HepG2 (cell line): ENCODE measurements around the gene LAMP1.

Experiments
- CHD4 ChIP-seq: fragments of 200-600 bp; sonication (generic); IDR thresholded peaks from 2 replicates; pipeline ENCODE4 v1.7.0; 2017; ENCODE audit warnings: mild to moderate bottlenecking, low read length, borderline replicate concordance
- FOSL1 ChIP-seq: sonication (generic); formaldehyde crosslinking; IDR thresholded peaks from 2 replicates; pipeline ENCODE4 v1.9.0; 2021; ENCODE audit warnings: missing genetic modification reagents, borderline replicate concordance
- KAT8 ChIP-seq: IDR thresholded peaks from 2 replicates; pipeline ENCODE4 v1.6.1; 2016; ENCODE audit warnings: missing genetic modification reagents, missing compliant biosample characterization
- KDM1A ChIP-seq: IDR thresholded peaks from 2 replicates; pipeline ENCODE4 v1.6.1; 2016; ENCODE audit warnings: missing compliant biosample characterization
- MAZ ChIP-seq, 2 experiments: sonication (generic) in 1 of 2; formaldehyde crosslinking in 1 of 2; IDR thresholded peaks; 2 replicates each; pipeline versions ENCODE4 v1.5.0 to v1.6.1; 2012 to 2020; ENCODE audit warnings: low read depth in 2 of 2, mild to moderate bottlenecking in 2 of 2, borderline replicate concordance in 1 of 2, improper control_type of control experiment in 1 of 2, low read length in 1 of 2, missing genetic modification reagents in 1 of 2, moderate library complexity in 1 of 2
- PBX3 ChIP-seq: sonication (generic); formaldehyde crosslinking; IDR thresholded peaks from 2 replicates; pipeline ENCODE4 v1.8.1; 2023; ENCODE audit warnings: missing genetic modification reagents, inconsistent platforms, borderline replicate concordance
- POLR2AphosphoS2 ChIP-seq: IDR thresholded peaks from 2 replicates; pipeline ENCODE4 v1.6.1; 2011; ENCODE audit warnings: low read depth, low read length, improper control_type of control experiment
- PRDM10 ChIP-seq: sonication (generic); formaldehyde crosslinking; IDR thresholded peaks from 2 replicates; pipeline ENCODE4 v1.4.0; 2020; ENCODE audit warnings: low read depth, missing genetic modification reagents
- RAD21 ChIP-seq: fragments of 450-650 bp; formaldehyde crosslinking; IDR thresholded peaks from 2 replicates; pipeline ENCODE4 v1.5.0; 2020; ENCODE audit warnings: mild to moderate bottlenecking
- SIN3A ChIP-seq: IDR thresholded peaks from 2 replicates; pipeline ENCODE4 v1.6.1; 2011; ENCODE audit warnings: low read depth, mild to moderate bottlenecking, control low read depth, low read length, borderline replicate concordance
- TARDBP ChIP-seq: sonication (generic); formaldehyde crosslinking; IDR thresholded peaks from 2 replicates; pipeline ENCODE4 v1.8.0; 2022; ENCODE audit warnings: mild to moderate bottlenecking, missing genetic modification reagents
- ZNF501 ChIP-seq: sonication (generic); formaldehyde crosslinking; IDR thresholded peaks from 2 replicates; pipeline ENCODE4 v1.5.1; 2020; ENCODE audit warnings: mild to moderate bottlenecking, moderate library complexity, missing genetic modification reagents
- TF ChIP-seq, protein P1 (sequence below): sonication (generic); formaldehyde crosslinking; IDR thresholded peaks from 2 replicates; pipeline ENCODE4 v1.5.0; 2020; ENCODE audit warnings: mild to moderate bottlenecking, missing genetic modification reagents, moderate library complexity
- TF ChIP-seq, protein P2 (sequence below): sonication (generic); formaldehyde crosslinking; IDR thresholded peaks from 2 replicates; pipeline ENCODE4 v1.4.0; 2020; ENCODE audit warnings: missing genetic modification reagents, mild to moderate bottlenecking, borderline replicate concordance

DNA sequence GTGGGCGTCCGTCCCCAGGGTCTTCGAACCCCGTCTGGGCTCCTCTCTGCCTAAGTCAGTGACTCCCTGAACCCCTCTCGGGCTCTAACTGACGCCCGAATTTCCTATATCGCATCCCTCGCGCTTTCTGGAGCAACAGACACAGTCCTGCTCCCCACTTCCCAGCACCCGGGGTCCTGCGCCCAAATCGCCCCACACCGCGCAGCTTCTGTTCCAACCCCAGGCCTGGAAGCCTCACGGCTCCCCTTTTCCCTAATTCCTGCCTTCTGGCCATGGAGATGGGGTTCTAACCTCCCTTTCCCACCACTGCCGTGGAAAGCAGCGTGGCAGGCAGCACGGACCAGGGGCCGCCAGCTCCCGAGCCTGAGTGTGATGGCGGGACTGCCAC, 68.5 kb downstream of the LAMP1 start:
- TF ChIP-seq CHD4 (no peak), RAD21 (CRISPR knock-in tag) (no peak), PRDM10 (CRISPR knock-in tag) (no peak), KDM1A (no peak), SIN3A (no peak), FOSL1 (no peak), ZNF501 (no peak), PBX3 (no peak), POLR2AphosphoS2 (no peak), TARDBP (no peak), KAT8 (CRISPR knock-in tag) (no peak), MAZ (IDR thresholded peaks at IDR 0.05; ENCODE audit: borderline replicate concordance, low read depth, low read length) (no peak), MAZ (CRISPR knock-in tag; IDR thresholded peaks at IDR 0.05; ENCODE audit: low read depth) (no peak)
- TF ChIP-seq, protein P1, sequence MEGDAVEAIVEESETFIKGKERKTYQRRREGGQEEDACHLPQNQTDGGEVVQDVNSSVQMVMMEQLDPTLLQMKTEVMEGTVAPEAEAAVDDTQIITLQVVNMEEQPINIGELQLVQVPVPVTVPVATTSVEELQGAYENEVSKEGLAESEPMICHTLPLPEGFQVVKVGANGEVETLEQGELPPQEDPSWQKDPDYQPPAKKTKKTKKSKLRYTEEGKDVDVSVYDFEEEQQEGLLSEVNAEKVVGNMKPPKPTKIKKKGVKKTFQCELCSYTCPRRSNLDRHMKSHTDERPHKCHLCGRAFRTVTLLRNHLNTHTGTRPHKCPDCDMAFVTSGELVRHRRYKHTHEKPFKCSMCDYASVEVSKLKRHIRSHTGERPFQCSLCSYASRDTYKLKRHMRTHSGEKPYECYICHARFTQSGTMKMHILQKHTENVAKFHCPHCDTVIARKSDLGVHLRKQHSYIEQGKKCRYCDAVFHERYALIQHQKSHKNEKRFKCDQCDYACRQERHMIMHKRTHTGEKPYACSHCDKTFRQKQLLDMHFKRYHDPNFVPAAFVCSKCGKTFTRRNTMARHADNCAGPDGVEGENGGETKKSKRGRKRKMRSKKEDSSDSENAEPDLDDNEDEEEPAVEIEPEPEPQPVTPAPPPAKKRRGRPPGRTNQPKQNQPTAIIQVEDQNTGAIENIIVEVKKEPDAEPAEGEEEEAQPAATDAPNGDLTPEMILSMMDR (CRISPR knock-in tag), result no peak
- TF ChIP-seq, protein P2, sequence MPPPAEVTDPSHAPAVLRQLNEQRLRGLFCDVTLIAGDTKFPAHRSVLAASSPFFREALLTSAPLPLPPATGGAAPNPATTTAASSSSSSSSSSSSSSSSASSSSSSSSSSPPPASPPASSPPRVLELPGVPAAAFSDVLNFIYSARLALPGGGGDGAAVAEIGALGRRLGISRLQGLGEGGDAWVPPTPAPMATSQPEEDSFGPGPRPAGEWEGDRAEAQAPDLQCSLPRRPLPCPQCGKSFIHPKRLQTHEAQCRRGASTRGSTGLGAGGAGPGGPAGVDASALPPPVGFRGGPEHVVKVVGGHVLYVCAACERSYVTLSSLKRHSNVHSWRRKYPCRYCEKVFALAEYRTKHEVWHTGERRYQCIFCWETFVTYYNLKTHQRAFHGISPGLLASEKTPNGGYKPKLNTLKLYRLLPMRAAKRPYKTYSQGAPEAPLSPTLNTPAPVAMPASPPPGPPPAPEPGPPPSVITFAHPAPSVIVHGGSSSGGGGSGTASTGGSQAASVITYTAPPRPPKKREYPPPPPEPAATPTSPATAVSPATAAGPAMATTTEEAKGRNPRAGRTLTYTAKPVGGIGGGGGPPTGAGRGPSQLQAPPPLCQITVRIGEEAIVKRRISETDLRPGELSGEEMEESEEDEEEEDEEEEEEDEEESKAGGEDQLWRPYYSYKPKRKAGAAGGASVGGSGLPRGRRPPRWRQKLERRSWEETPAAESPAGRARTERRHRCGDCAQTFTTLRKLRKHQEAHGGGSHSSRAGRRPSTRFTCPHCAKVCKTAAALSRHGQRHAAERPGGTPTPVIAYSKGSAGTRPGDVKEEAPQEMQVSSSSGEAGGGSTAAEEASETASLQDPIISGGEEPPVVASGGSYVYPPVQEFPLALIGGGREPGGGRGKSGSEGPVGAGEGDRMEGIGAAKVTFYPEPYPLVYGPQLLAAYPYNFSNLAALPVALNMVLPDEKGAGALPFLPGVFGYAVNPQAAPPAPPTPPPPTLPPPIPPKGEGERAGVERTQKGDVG (CRISPR knock-in tag), result no peak
